ENCODE measurements around the gene C5orf52. TPM values are rescaled to one million over a fixed set of nuclear protein-coding genes. Genes with fewer than 3 reads are reported as not detected.
A peak's percentile ranks its signal among the peaks of the same experiment; 100 is the strongest.

C5orf52 gene
- polyA plus RNA-seq, 3 donors: not detected

DNA sequence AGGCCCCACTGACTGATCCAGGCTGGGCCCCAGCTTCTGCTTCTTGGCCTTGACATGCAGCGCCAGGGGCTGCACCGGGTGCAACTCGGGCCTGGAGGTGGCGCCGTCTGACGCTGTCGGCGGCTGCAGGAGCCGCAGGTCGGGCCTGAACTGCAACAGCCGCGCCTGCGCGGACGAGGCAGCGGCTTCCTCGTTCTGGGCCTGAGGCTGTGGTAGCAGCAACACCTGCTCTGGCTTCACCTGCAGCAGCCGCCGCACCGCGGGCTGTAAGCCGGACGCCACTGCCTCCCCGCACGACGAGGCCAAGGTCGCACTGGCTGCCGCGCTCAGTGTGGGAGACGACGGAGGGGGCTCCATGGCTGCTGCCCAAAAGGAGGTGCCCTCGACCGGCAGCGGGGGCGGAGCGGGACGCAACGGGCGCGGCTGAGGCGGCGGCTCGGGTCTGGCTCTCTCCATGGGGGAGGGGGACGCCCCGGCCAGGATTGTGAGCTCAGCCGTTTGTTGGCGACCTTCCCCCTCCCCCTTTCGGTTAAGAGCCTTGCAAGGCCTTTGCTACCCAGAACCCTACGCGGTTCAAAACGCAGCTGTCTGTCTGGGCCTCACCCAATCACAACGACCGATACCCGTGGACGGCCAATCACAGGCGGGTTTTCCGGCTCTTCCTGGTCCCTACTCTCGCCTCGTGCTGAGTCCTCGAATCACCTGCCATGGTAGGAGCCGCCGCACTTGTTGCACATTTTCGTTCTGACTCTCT lies 19.5 kb upstream of the C5orf52 start:
- peak overlapping the region in 6 of 7 donors; percentile 14 to 82 (median 58) for H3K27ac Mint-ChIP-seq
- peak overlapping the region in 1 of 2 donors; percentile 63 for H3K27ac ChIP-seq (ENCODE audit: low read depth in 1 of 2, low read length in 2 of 2)
- H3K9ac ChIP-seq (ENCODE audit: insufficient read depth, low read length, poor library complexity, severe bottlenecking): peak overlapping the region; percentile 72
- 21% methylated on average over 56 of the region's 63 CpGs for WGBS (ENCODE audit: insufficient coverage)
- TF ChIP-seq, protein P1, sequence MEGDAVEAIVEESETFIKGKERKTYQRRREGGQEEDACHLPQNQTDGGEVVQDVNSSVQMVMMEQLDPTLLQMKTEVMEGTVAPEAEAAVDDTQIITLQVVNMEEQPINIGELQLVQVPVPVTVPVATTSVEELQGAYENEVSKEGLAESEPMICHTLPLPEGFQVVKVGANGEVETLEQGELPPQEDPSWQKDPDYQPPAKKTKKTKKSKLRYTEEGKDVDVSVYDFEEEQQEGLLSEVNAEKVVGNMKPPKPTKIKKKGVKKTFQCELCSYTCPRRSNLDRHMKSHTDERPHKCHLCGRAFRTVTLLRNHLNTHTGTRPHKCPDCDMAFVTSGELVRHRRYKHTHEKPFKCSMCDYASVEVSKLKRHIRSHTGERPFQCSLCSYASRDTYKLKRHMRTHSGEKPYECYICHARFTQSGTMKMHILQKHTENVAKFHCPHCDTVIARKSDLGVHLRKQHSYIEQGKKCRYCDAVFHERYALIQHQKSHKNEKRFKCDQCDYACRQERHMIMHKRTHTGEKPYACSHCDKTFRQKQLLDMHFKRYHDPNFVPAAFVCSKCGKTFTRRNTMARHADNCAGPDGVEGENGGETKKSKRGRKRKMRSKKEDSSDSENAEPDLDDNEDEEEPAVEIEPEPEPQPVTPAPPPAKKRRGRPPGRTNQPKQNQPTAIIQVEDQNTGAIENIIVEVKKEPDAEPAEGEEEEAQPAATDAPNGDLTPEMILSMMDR (IDR thresholded peaks at IDR 0.05): peak; percentile 51
- H3K79me2 ChIP-seq (ENCODE audit: insufficient read depth, low read length): no peaks in the 10 kb centered on the region
- no peaks in the 10 kb centered on the region for H4K20me1 ChIP-seq (ENCODE audit: insufficient read depth, low read length)
- no peaks in the 10 kb centered on the region for H3K27me3 ChIP-seq (ENCODE audit: control insufficient read depth in 2 of 2, insufficient read depth in 2 of 2, low read length in 2 of 2)
- H3K36me3 ChIP-seq (replicated peaks in 1 of 2; ENCODE audit: control insufficient read depth in 1 of 2, insufficient read depth in 2 of 2, low read length in 2 of 2): no peaks in the 10 kb centered on the region
- peaks cover 3 to 4% of the 10 kb centered on the region in 2 donors for H3K36me3 Mint-ChIP-seq
- DNase-seq: peak; percentile 79 to 89 (median 87)
- peak overlapping the region; percentile 94 for H2AFZ ChIP-seq (ENCODE audit: insufficient read depth, low read depth, low read length, poor library complexity, severe bottlenecking)
- H3K4me1 ChIP-seq (ENCODE audit: control insufficient read depth in 1 of 2, insufficient read depth in 2 of 2, low read length in 2 of 2): peaks cover 13 to 14% of the 10 kb centered on the region in 2 donors
- H3K9me3 ChIP-seq (replicated peaks in 1 of 2; ENCODE audit: control insufficient read depth in 1 of 2, insufficient read depth in 1 of 2, low read length in 2 of 2): peaks cover 18 to 22% of the 10 kb centered on the region in 2 donors
- peak overlapping the region; percentile 75 to 84 for H3K4me3 Mint-ChIP-seq
- H3K27me3 Mint-ChIP-seq (ENCODE audit: low read depth in 3 of 3): peaks cover under 1 to 18% (median 9%) of the 10 kb centered on the region in 3 donors
- H3K4me1 Mint-ChIP-seq: peaks cover 11% of the 10 kb centered on the region
- peak overlapping the region; percentile 29 to 71 (median 45) for H3K4me3 ChIP-seq (replicated peaks in 1 of 3; ENCODE audit: low read depth in 2 of 3, low read length in 3 of 3)
- peak overlapping the region; percentile 70 for H3K4me2 ChIP-seq (replicated peaks; ENCODE audit: extremely low read depth, low read length, poor library complexity, severe bottlenecking)
- intact Hi-C loops (cut with micrococcal nuclease): no loop called here
- peaks cover 20 to 37% (median 22%) of the 10 kb centered on the region in 7 donors for H3K9me3 Mint-ChIP-seq

DNA sequence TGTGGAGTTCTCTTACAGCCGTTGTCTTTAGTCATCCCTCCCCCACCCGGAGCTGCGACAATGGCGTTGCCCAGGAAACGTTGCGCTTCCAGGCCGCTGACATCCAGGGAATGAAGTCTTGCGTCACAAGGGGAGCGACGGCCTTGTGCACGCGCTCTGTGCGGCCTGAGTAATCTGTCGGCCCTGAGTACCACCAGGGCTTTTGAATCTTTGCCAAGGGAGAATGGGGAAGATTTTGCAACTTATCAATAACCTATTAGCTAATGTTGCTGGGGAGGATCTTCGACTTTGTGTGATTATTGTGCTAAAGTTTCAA lies 19.0 kb upstream of the C5orf52 start, which contains the start of gene SOX30:
Gene SOX30, minus strand, starts transcription at position 62 of the 316 bp plus-strand sequence. CDS start 360 bp downstream, outside the sequence.
- peak within 1 kb of the TSS in 6 of 7 donors; percentile 14 to 82 (median 58) for H3K27ac Mint-ChIP-seq
- Histone ChIP-seq H3K4me3 (replicated peaks in 1 of 3; ENCODE audit: low read depth in 2 of 3, low read length in 3 of 3) (peak within 1 kb of the TSS; percentile 29 to 71 (median 45)), H3K9me3 (replicated peaks in 1 of 2; ENCODE audit: control insufficient read depth in 1 of 2, insufficient read depth in 1 of 2, low read length in 2 of 2) (peaks cover 21 to 22% of the 10 kb centered on the region in 2 donors), H4K20me1 (ENCODE audit: insufficient read depth, low read length) (no peaks in the 10 kb centered on the region), H3K27ac (ENCODE audit: low read depth in 1 of 2, low read length in 2 of 2) (peak within 1 kb of the TSS in 1 of 2 donors; percentile 63), H3K9ac (ENCODE audit: insufficient read depth, low read length, poor library complexity, severe bottlenecking) (peak within 1 kb of the TSS; percentile 72), H3K27me3 (ENCODE audit: control insufficient read depth in 2 of 2, insufficient read depth in 2 of 2, low read length in 2 of 2) (no peaks in the 10 kb centered on the region), H3K4me1 (ENCODE audit: control insufficient read depth in 1 of 2, insufficient read depth in 2 of 2, low read length in 2 of 2) (peaks cover 13 to 14% of the 10 kb centered on the region in 2 donors), H3K79me2 (ENCODE audit: insufficient read depth, low read length) (no peaks in the 10 kb centered on the region), H2AFZ (ENCODE audit: insufficient read depth, low read depth, low read length, poor library complexity, severe bottlenecking) (peak within 1 kb of the TSS; percentile 94), H3K4me2 (replicated peaks; ENCODE audit: extremely low read depth, low read length, poor library complexity, severe bottlenecking) (peak within 1 kb of the TSS; percentile 70), H3K36me3 (replicated peaks in 1 of 2; ENCODE audit: control insufficient read depth in 1 of 2, insufficient read depth in 2 of 2, low read length in 2 of 2) (no peaks in the 10 kb centered on the region)
- DNase-seq: no peak
- H3K4me1 Mint-ChIP-seq: peaks cover 11% of the 10 kb centered on the region
- WGBS (ENCODE audit: insufficient coverage): 87% methylated on average over 10 of the region's 15 CpGs
- H3K27me3 Mint-ChIP-seq (ENCODE audit: low read depth in 3 of 3): peaks cover 0 to 12% (median 9%) of the 10 kb centered on the region in 3 donors
- peaks cover 3 to 4% of the 10 kb centered on the region in 2 donors for H3K36me3 Mint-ChIP-seq
- H3K4me3 Mint-ChIP-seq: peak within 1 kb of the TSS; percentile 75 to 84
- TF ChIP-seq, protein P1 (IDR thresholded peaks at IDR 0.05): no peak
- peaks cover 20 to 37% (median 22%) of the 10 kb centered on the region in 7 donors for H3K9me3 Mint-ChIP-seq
- intact Hi-C loops (cut with micrococcal nuclease): no loop called here

All from CD14-positive monocyte (primary cell).